Measurements from ENCODE around the gene ZFP36.

DNA sequence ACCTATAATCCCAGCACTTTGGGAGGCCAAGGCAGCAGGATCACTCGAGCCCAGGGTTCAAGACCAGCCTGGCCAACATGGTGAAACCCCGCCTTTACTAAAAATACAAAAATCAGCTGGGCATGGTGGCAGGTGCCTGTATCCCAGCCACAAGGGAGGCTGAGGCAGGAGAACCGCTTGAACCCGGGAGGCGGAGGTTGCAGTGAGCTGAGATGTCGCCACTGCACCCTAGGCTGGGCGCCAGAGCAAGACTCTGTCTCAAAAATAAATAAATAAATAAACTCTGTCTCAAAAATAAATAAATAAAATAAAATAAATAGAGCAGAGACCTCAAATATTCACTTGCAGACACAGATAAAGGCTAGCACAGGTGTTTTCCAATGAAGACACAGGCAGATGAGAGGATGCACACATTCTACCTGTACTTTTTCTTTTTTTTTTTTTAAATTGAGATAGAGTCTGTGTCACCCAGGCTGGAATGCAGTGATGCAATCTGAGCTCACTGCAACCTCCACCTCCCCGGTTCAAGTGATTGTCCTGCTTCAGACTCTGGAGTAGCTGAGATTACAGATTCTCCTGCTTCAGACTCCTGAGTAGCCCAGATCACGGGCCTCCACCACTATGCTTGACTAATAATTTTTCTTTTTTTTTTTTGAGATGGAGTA, 31.8 kb downstream of the ZFP36 start:
- TF ChIP-seq, protein P1, sequence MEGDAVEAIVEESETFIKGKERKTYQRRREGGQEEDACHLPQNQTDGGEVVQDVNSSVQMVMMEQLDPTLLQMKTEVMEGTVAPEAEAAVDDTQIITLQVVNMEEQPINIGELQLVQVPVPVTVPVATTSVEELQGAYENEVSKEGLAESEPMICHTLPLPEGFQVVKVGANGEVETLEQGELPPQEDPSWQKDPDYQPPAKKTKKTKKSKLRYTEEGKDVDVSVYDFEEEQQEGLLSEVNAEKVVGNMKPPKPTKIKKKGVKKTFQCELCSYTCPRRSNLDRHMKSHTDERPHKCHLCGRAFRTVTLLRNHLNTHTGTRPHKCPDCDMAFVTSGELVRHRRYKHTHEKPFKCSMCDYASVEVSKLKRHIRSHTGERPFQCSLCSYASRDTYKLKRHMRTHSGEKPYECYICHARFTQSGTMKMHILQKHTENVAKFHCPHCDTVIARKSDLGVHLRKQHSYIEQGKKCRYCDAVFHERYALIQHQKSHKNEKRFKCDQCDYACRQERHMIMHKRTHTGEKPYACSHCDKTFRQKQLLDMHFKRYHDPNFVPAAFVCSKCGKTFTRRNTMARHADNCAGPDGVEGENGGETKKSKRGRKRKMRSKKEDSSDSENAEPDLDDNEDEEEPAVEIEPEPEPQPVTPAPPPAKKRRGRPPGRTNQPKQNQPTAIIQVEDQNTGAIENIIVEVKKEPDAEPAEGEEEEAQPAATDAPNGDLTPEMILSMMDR (IDR thresholded peaks at IDR 0.05) = no peak
- TF ChIP-seq POLR2A (IDR thresholded peaks at IDR 0.05) = no peak
